Activated CD8-positive, alpha-beta memory T cell treated with anti-CD3 and anti-CD28 coated beads for 48 hours (primary cell): ENCODE results near the gene PTPRN2.
"Not testable (repeated sequence)": the region's sequence is repeated elsewhere in the genome, so short reads cannot be mapped to it uniquely, and the experiment has no call there.

Source experiments
- DNase-seq, 3 experiments: peaks; one replicate each; pipeline ENCODE4 v3.0.0-alpha.2; 2020; ENCODE audit warnings: low read depth in 2 of 3, low spot score in 2 of 3

Gene PTPRN2

GRCh38 chr7:158312789-158313188 lies 274.8 kb downstream of the PTPRN2 start:
- DNase-seq: no peak

- DNase-seq: no peak
Observed at GRCh38 chr7:158311791-158312190, 275.8 kb downstream of the PTPRN2 start.

GRCh38 chr7:158310924-158311666 lies 276.5 kb downstream of the PTPRN2 start:
- DNase-seq: no peak

- DNase-seq: no peak
Observed at GRCh38 chr7:158309868-158310763, 277.5 kb downstream of the PTPRN2 start.

- DNase-seq: no peak
Observed at GRCh38 chr7:158308001-158308400, 279.6 kb downstream of the PTPRN2 start.

- not testable (repeated sequence) for DNase-seq
Observed at GRCh38 chr7:158304072-158304471, 283.6 kb downstream of the PTPRN2 start.

- DNase-seq: no peak
Observed at GRCh38 chr7:158303121-158303520, 284.5 kb downstream of the PTPRN2 start.

- DNase-seq: no peak
Observed at GRCh38 chr7:158302274-158303070, 285.2 kb downstream of the PTPRN2 start.

- DNase-seq: no peak
Observed at GRCh38 chr7:158301207-158301606, 286.4 kb downstream of the PTPRN2 start.

- DNase-seq: no peak
Observed at GRCh38 chr7:158300427-158300826, 287.2 kb downstream of the PTPRN2 start.

- DNase-seq: no peak
Observed at GRCh38 chr7:158299607-158300006, 288.0 kb downstream of the PTPRN2 start.

- no peak for DNase-seq
Observed at GRCh38 chr7:158296798-158297104, 290.9 kb downstream of the PTPRN2 start.

- no peak for DNase-seq
Observed at GRCh38 chr7:158295966-158296797, 291.4 kb downstream of the PTPRN2 start.

- DNase-seq: not testable (repeated sequence)
Observed at GRCh38 chr7:158294468-158295215, 293.0 kb downstream of the PTPRN2 start.

GRCh38 chr7:158292948-158293347 lies 294.7 kb downstream of the PTPRN2 start:
- no peak for DNase-seq

GRCh38 chr7:158291998-158292397 lies 295.6 kb downstream of the PTPRN2 start:
- DNase-seq: no peak

GRCh38 chr7:158289761-158290523 lies 297.7 kb downstream of the PTPRN2 start:
- DNase-seq: no peak

- DNase-seq: no peak
Observed at GRCh38 chr7:158289231-158289630, 298.4 kb downstream of the PTPRN2 start.

- DNase-seq: no peak
Observed at GRCh38 chr7:158286210-158286609, 301.4 kb downstream of the PTPRN2 start.
